Activated T-cell treated with anti-CD3 and anti-CD28 coated beads for 1 hour (primary cell): ENCODE results near the gene ZCWPW1.
"Not testable (repeated sequence)": the region's sequence is repeated elsewhere in the genome, so short reads cannot be mapped to it uniquely, and the experiment has no call there.

Source experiments
- DNase-seq: peaks from one replicate; pipeline ENCODE4 v3.0.0-alpha.2; 2020; ENCODE audit warnings: low read depth

ZCWPW1 gene

GRCh38 chr7:100456562-100456961 lies 28.1 kb upstream of the ZCWPW1 start:
- no peak for DNase-seq

GRCh38 chr7:100455206-100455605 lies 26.7 kb upstream of the ZCWPW1 start:
- no peak for DNase-seq

- not testable (repeated sequence) for DNase-seq
Observed at GRCh38 chr7:100453854-100454253, 25.4 kb upstream of the ZCWPW1 start.

- DNase-seq, result no peak
Observed at GRCh38 chr7:100452513-100452912, 24.0 kb upstream of the ZCWPW1 start.

GRCh38 chr7:100449190-100449795 lies 20.8 kb upstream of the ZCWPW1 start:
- DNase-seq, result no peak

- DNase-seq, result not testable (repeated sequence)
Observed at GRCh38 chr7:100447363-100447762, 18.9 kb upstream of the ZCWPW1 start.

- DNase-seq, result no peak
Observed at GRCh38 chr7:100446040-100446439, 17.5 kb upstream of the ZCWPW1 start.

- no peak for DNase-seq
Observed at GRCh38 chr7:100444311-100445278, 16.1 kb upstream of the ZCWPW1 start.

- DNase-seq, result no peak
Observed at GRCh38 chr7:100443096-100443840, 14.8 kb upstream of the ZCWPW1 start.

GRCh38 chr7:100441641-100442535 lies 13.4 kb upstream of the ZCWPW1 start:
- DNase-seq, result no peak

- not testable (repeated sequence) for DNase-seq
Observed at GRCh38 chr7:100439244-100439643, 10.7 kb upstream of the ZCWPW1 start.

GRCh38 chr7:100438731-100439130 lies 10.2 kb upstream of the ZCWPW1 start:
- DNase-seq, result not testable (repeated sequence)

GRCh38 chr7:100438172-100438571 lies 9.7 kb upstream of the ZCWPW1 start:
- DNase-seq, result no peak

GRCh38 chr7:100437150-100438100 lies 8.9 kb upstream of the ZCWPW1 start:
- DNase-seq, result no peak

GRCh38 chr7:100435401-100436304 lies 7.2 kb upstream of the ZCWPW1 start:
- DNase-seq, result peak; percentile 48

GRCh38 chr7:100434297-100435144 lies 6.0 kb upstream of the ZCWPW1 start:
- DNase-seq, result no peak

GRCh38 chr7:100433592-100434296 lies 5.2 kb upstream of the ZCWPW1 start:
- DNase-seq, result no peak

GRCh38 chr7:100433276-100433591 lies 4.7 kb upstream of the ZCWPW1 start:
- no peak for DNase-seq
